Body of pancreas (tissue), 4 donors: Measurements from ENCODE around the gene FGR. TPM values are rescaled to one million over a fixed set of nuclear protein-coding genes. Genes with fewer than 3 reads are reported as not detected.
A peak's percentile ranks its signal among the peaks of the same experiment; 100 is the strongest.

Experiments
- ATAC-seq: fragments of 150-250 bp; one replicate; pipeline ENCODE4 v1.9.1; 2016
- DNase-seq, 4 donors: peaks; one replicate each; pipeline ENCODE4 v3.0.0-alpha.2; 2019
- H3K27ac ChIP-seq, 4 donors: fragments of 200-600 bp; sonication (generic); 1 replicate in 3 of 4; 2 replicates in 1 of 4; pipeline versions ENCODE4 v1.5.1 to v1.6.1; 2016 to 2019; ENCODE audit warnings: mild to moderate bottlenecking in 1 of 4, mixed read lengths in 1 of 4, moderate library complexity in 1 of 4
- H3K27me3 ChIP-seq, 2 donors: fragments of 200-600 bp; sonication (generic); one replicate each; pipeline ENCODE4 v1.6.0; 2016; ENCODE audit warnings: mild to moderate bottlenecking in 1 of 2
- H3K36me3 ChIP-seq, 2 donors: fragments of 200-600 bp; sonication (generic); replicated peaks in 1 of 2; 2 replicates each; pipeline ENCODE4 v1.5.1; 2016; ENCODE audit warnings: low read depth in 2 of 2; ENCODE audit not compliant: insufficient read depth in 1 of 2
- H3K4me1 ChIP-seq: fragments of 200-600 bp; sonication (generic); one replicate; pipeline ENCODE4 v1.6.0; 2016
- H3K4me3 ChIP-seq, 2 donors: fragments of 200-600 bp; sonication (generic); 1 replicate in 1 of 2; 2 replicates in 1 of 2; pipeline ENCODE4 v1.5.1; 2016 to 2019
- H3K9me3 ChIP-seq, 3 donors: fragments of 200-600 bp; sonication (generic); 1 replicate in 2 of 3; 2 replicates in 1 of 3; pipeline ENCODE4 v1.5.1; 2016
- CTCF ChIP-seq, 7 experiments: fragments of 450-650 bp in 4 of 7; fragments of 200-600 bp in 3 of 7; sonication (generic) in 3 of 7; IDR thresholded peaks; one replicate each; pipeline ENCODE4 v1.5.1; 2016 to 2019; ENCODE audit warnings: antibody characterized with exemption in 7 of 7
- POLR2A ChIP-seq, 3 donors: fragments of 450-650 bp; IDR thresholded peaks; one replicate each; pipeline ENCODE4 v1.6.1; 2016; ENCODE audit warnings: antibody characterized with exemption in 3 of 3, mild to moderate bottlenecking in 2 of 3
- WGBS, 2 donors: methylation state at CpG; one replicate each; pipeline ENCODE4 v1.1.5; 2017; 5-methylcytosine and 5-hydroxymethylcytosine counted together
- intact Hi-C: fragments of 100-400 bp; cut with DNase I; formaldehyde crosslinking; loops from one replicate; pipeline ENCODE4 v1.15.1; 2023
- total RNA-seq, 2 donors: library from RNA; depleted of rRNA; stranded (reverse); fragments of >200 nt; gene quantifications; one replicate each; pipeline ENCODE4 v1.1.0, GENCODE V29; 2016

FGR gene
- total RNA-seq, 2 donors from 2014 or later: 3.0 to 5.4 TPM

GRCh38 chr1:27656157-27656893 is 21.3 kb upstream of the FGR start:
- Histone ChIP-seq H3K9me3 (no peaks in the 10 kb centered on the region), H3K27ac (peak overlapping the region in 2 of 4 donors; percentile 18 to 76), H3K36me3 (no peaks in the 10 kb centered on the region), H3K27me3 (no peaks in the 10 kb centered on the region), H3K4me1 (peaks cover 10% of the 10 kb centered on the region), H3K4me3 (no peak overlapping the region)
- 85 to 91% methylated on average over 4 to 5 of the region's 7 CpGs for WGBS, 2 donors
- TF ChIP-seq POLR2A (IDR thresholded peaks at IDR 0.05) (no peak), CTCF (IDR thresholded peaks at IDR 0.05) (no peak)
- DNase-seq (peak in 2 of 4 donors; percentile 34 to 64), ATAC-seq (no peak)
- intact Hi-C loops: no loop called here

- no peak for ATAC-seq
- Histone ChIP-seq H3K27me3 (no peaks in the 10 kb centered on the region), H3K27ac (peak overlapping the region in 3 of 4 donors; percentile 21 to 76 (median 38)), H3K9me3 (no peaks in the 10 kb centered on the region), H3K4me1 (peaks cover 7% of the 10 kb centered on the region), H3K36me3 (no peaks in the 10 kb centered on the region), H3K4me3 (no peak overlapping the region)
- intact Hi-C loops: no loop called here
- 52 to 60% methylated on average over 11 of the region's 11 CpGs for WGBS, 2 donors
- TF ChIP-seq CTCF (IDR thresholded peaks at IDR 0.05) (no peak), POLR2A (IDR thresholded peaks at IDR 0.05) (no peak)
- DNase-seq: peak in 1 of 4 donors; percentile 13
Measured at GRCh38 chr1:27655151-27655937, 20.4 kb upstream of the FGR start.

- H3K4me1 ChIP-seq: peaks cover 4% of the 10 kb centered on the region
- H3K36me3 ChIP-seq: no peaks in the 10 kb centered on the region
- intact Hi-C loops: no loop called here
- H3K27ac ChIP-seq: no peak overlapping the region
- DNase-seq: no peak
- H3K4me3 ChIP-seq: no peak overlapping the region
- H3K9me3 ChIP-seq: no peaks in the 10 kb centered on the region
- TF ChIP-seq CTCF (IDR thresholded peaks at IDR 0.05) (no peak), POLR2A (IDR thresholded peaks at IDR 0.05) (no peak)
- 72 to 87% methylated on average over 5 of the region's 5 CpGs for WGBS, 2 donors
- H3K27me3 ChIP-seq: no peaks in the 10 kb centered on the region
- no peak for ATAC-seq
Measured at GRCh38 chr1:27652111-27652864, 17.3 kb upstream of the FGR start.

GRCh38 chr1:27650539-27651175 is 15.7 kb upstream of the FGR start:
- TF ChIP-seq CTCF (IDR thresholded peaks at IDR 0.05): no peak
- TF ChIP-seq POLR2A (IDR thresholded peaks at IDR 0.05): no peak
- Histone ChIP-seq H3K9me3 (no peaks in the 10 kb centered on the region), H3K4me1 (peaks cover 4% of the 10 kb centered on the region), H3K27ac (peak overlapping the region in 1 of 4 donors; percentile 31), H3K36me3 (no peaks in the 10 kb centered on the region), H3K4me3 (no peak overlapping the region), H3K27me3 (no peaks in the 10 kb centered on the region)
- WGBS, 2 donors: 44 to 51% methylated on average over 7 of the region's 7 CpGs
- DNase-seq: peak in 1 of 4 donors; percentile 42
- peak; percentile 38 for ATAC-seq
- intact Hi-C loops: no loop called here
